ENCODE results near the gene SYCP3. TPM values are rescaled to one million over a fixed set of nuclear protein-coding genes. Genes with fewer than 3 reads are reported as not detected.

Gene SYCP3
- total RNA-seq, 6 experiments from 2014 or later: not detected

GRCh38 chr12:101719566-101719965, 19.7 kb downstream of the SYCP3 start:
- DNase-seq: peak; percentile 6
- Mint-ChIP-seq H3K36me3 (ENCODE audit: low read depth) (no peaks in the 10 kb centered on the region), H3K27me3 (ENCODE audit: insufficient read depth) (no peaks in the 10 kb centered on the region), H3K4me3 (no peak overlapping the region), H3K27ac (no peak overlapping the region; the same call in 1 of the 2 replicates), H3K4me1 (ENCODE audit: low read depth) (peaks cover 13% of the 10 kb centered on the region), H3K9me3 (no peaks in the 10 kb centered on the region)
- no peak for TF ChIP-seq CTCF (IDR thresholded peaks at IDR 0.05)

GRCh38 chr12:101714877-101715444, 24.3 kb downstream of the SYCP3 start:
- TF ChIP-seq CTCF (IDR thresholded peaks at IDR 0.05): no peak
- Mint-ChIP-seq H3K4me3 (no peak overlapping the region), H3K27me3 (ENCODE audit: insufficient read depth) (no peaks in the 10 kb centered on the region), H3K36me3 (ENCODE audit: low read depth) (no peaks in the 10 kb centered on the region), H3K27ac (no peak overlapping the region), H3K9me3 (no peaks in the 10 kb centered on the region), H3K4me1 (ENCODE audit: low read depth) (peaks cover 8% of the 10 kb centered on the region)
- no peak for DNase-seq

- DNase-seq: no peak
- H3K36me3 Mint-ChIP-seq (ENCODE audit: low read depth): no peaks in the 10 kb centered on the region
- H3K27ac Mint-ChIP-seq: no peak overlapping the region
- no peak for TF ChIP-seq CTCF (IDR thresholded peaks at IDR 0.05)
- no peaks in the 10 kb centered on the region for H3K4me1 Mint-ChIP-seq (ENCODE audit: low read depth)
- H3K9me3 Mint-ChIP-seq: no peaks in the 10 kb centered on the region
- H3K27me3 Mint-ChIP-seq (ENCODE audit: insufficient read depth): no peaks in the 10 kb centered on the region
- H3K4me3 Mint-ChIP-seq: no peak overlapping the region
Measured at GRCh38 chr12:101713930-101714329, 25.3 kb downstream of the SYCP3 start.

- H3K9me3 Mint-ChIP-seq: no peaks in the 10 kb centered on the region
- H3K27ac Mint-ChIP-seq: no peak overlapping the region
- no peak for DNase-seq
- no peaks in the 10 kb centered on the region for H3K36me3 Mint-ChIP-seq (ENCODE audit: low read depth)
- H3K4me3 Mint-ChIP-seq: no peak overlapping the region
- no peaks in the 10 kb centered on the region for H3K27me3 Mint-ChIP-seq (ENCODE audit: insufficient read depth)
- H3K4me1 Mint-ChIP-seq (ENCODE audit: low read depth): no peaks in the 10 kb centered on the region
- no peak for TF ChIP-seq CTCF (IDR thresholded peaks at IDR 0.05)
Measured at GRCh38 chr12:101713059-101713682, 26.1 kb downstream of the SYCP3 start.

GRCh38 chr12:101710288-101710687, 29.0 kb downstream of the SYCP3 start:
- no peak for DNase-seq
- no peaks in the 10 kb centered on the region for H3K27me3 Mint-ChIP-seq (ENCODE audit: insufficient read depth)
- H3K36me3 Mint-ChIP-seq (ENCODE audit: low read depth): no peaks in the 10 kb centered on the region
- H3K4me3 Mint-ChIP-seq: no peak overlapping the region
- H3K27ac Mint-ChIP-seq: no peak overlapping the region
- TF ChIP-seq CTCF (IDR thresholded peaks at IDR 0.05): no peak
- H3K9me3 Mint-ChIP-seq: no peaks in the 10 kb centered on the region
- peaks cover 12% of the 10 kb centered on the region for H3K4me1 Mint-ChIP-seq (ENCODE audit: low read depth)
